SK-MEL-5 (cell line): ENCODE data around the gene ATP6V0A1. TPM values are rescaled to one million over a fixed set of nuclear protein-coding genes. Genes with fewer than 3 reads are reported as not detected.
"Not testable (repeated sequence)": the region's sequence is repeated elsewhere in the genome, so short reads cannot be mapped to it uniquely, and the experiment has no call there.

Experiments used
- DNase-seq: peaks from one replicate; pipeline ENCODE4 v3.0.0-alpha.2; 2016; ENCODE audit warnings: low read depth, low spot score
- in situ Hi-C: cut with HindIII; loops from 2 replicates; pipeline ENCODE4 v1.10.0; 2016; ENCODE audit warnings: low sequenced_read_pairs, high pct_unique_total_duplicates, low pct_unique_long_range_greater_than_20kb
- polyA plus RNA-seq, 2 experiments: library from polyadenylated mRNA; depleted of rRNA; stranded (reverse); fragments of >200 nt; gene quantifications; 2 replicates each; pipeline ENCODE4 v1.2.3, GENCODE V29; 2015
- total RNA-seq: library from RNA; depleted of rRNA; stranded (reverse); fragments of >200 nt; shearing (Covaris generic); gene quantifications from 2 replicates; pipeline ENCODE4 v1.2.3, GENCODE V29; 2014; rRNA removed

ATP6V0A1 gene
- total RNA-seq: 59.0 and 67.2 TPM in 2 replicates
- 79.9 and 96.7 TPM in 2 replicates for polyA plus RNA-seq (2015; cell fraction: cytosol; rRNA removed)
- 139 and 152 TPM in 2 replicates for polyA plus RNA-seq (2015; cell fraction: nucleus; rRNA removed)

- in situ Hi-C loops: no loop called here
- peak; percentile 91 for DNase-seq
Measured at GRCh38 chr17:42458497-42459255, at the start of gene ATP6V0A1. Gene ATP6V0A1 (plus strand): TSS chr17:42458878. CDS start chr17:42460895, 2,017 bp downstream.

GRCh38 chr17:42409523-42410318 lies 49.0 kb upstream of the ATP6V0A1 start:
- DNase-seq: peak; percentile 46
- in situ Hi-C loops: no loop called here

GRCh38 chr17:42410319-42410685 lies 48.4 kb upstream of the ATP6V0A1 start:
- in situ Hi-C loops: no loop called here
- no peak for DNase-seq

- in situ Hi-C loops: no loop called here
- no peak for DNase-seq
Measured at GRCh38 chr17:42411361-42411760, 47.3 kb upstream of the ATP6V0A1 start.

GRCh38 chr17:42411905-42412679 lies 46.6 kb upstream of the ATP6V0A1 start:
- in situ Hi-C loops: no loop called here
- DNase-seq: no peak

- in situ Hi-C loops: no loop called here
- no peak for DNase-seq
Measured at GRCh38 chr17:42413464-42414040, 45.1 kb upstream of the ATP6V0A1 start.

- in situ Hi-C loops: no loop called here
- DNase-seq: no peak
Measured at GRCh38 chr17:42414704-42415409, 43.8 kb upstream of the ATP6V0A1 start.

GRCh38 chr17:42417981-42418380 lies 40.7 kb upstream of the ATP6V0A1 start:
- DNase-seq, in situ Hi-C loops: not testable (repeated sequence)

GRCh38 chr17:42421136-42421506 lies 37.6 kb upstream of the ATP6V0A1 start:
- in situ Hi-C loops: no loop called here
- no peak for DNase-seq

GRCh38 chr17:42421507-42422338 lies 37.0 kb upstream of the ATP6V0A1 start:
- DNase-seq: no peak
- in situ Hi-C loops: no loop called here

GRCh38 chr17:42422412-42422957 lies 36.2 kb upstream of the ATP6V0A1 start:
- DNase-seq: no peak
- in situ Hi-C loops: no loop called here

- DNase-seq: peak; percentile 75
- in situ Hi-C loops: no loop called here
Measured at GRCh38 chr17:42422958-42423712, 35.5 kb upstream of the ATP6V0A1 start, which contains the start of gene CAVIN1. Gene CAVIN1 (minus strand): TSS chr17:42423256. CDS start chr17:42423097, 159 bp downstream.

- no peak for DNase-seq
- in situ Hi-C loops: no loop called here
Measured at GRCh38 chr17:42423766-42424165, 34.9 kb upstream of the ATP6V0A1 start.

- DNase-seq: no peak
- in situ Hi-C loops: no loop called here
Measured at GRCh38 chr17:42424991-42425610, 33.6 kb upstream of the ATP6V0A1 start.
